Panc1 (cell line): ENCODE data around the gene KRTAP1-4. TPM values are rescaled to one million over a fixed set of nuclear protein-coding genes. Genes with fewer than 3 reads are reported as not detected.

Experiments
- ATAC-seq: fragments of 200-7000 bp; cut with Tn5 transposase; 2 replicates; pipeline ENCODE4 v1.9.1; 2020; ENCODE audit warnings: mild to moderate bottlenecking, moderate library complexity
- BruUV-seq: library from RNA; stranded (reverse); fragments of 400-500 nt; replicated peaks from 2 replicates; lab custom pipeline; 2021; lab: Mats Ljungman, UMichigan
- CTCF ChIA-PET: fragments of 300-600 bp; sonication (Branson Sonifier 250); formaldehyde crosslinking; loops from one replicate; lab custom pipeline; 2022; ENCODE audit warnings: antibody characterized with exemption; lab: Charles Lee
- POLR2A ChIA-PET: fragments of 300-600 bp; sonication (Branson Sonifier 250); formaldehyde crosslinking; loops from one replicate; lab custom pipeline; 2022; ENCODE audit warnings: antibody characterized with exemption; lab: Charles Lee
- DNase-seq: peaks from one replicate; pipeline ENCODE4 v3.0.0-alpha.2; 2010; ENCODE audit warnings: low read depth, low spot score
- H3K27ac ChIP-seq: 2 replicates; pipeline ENCODE4 v1.5.1; 2011; ENCODE audit warnings: mild to moderate bottlenecking, low read length, inconsistent platforms
- H3K27me3 ChIP-seq: fragments of 200-500 bp; sonication (Bioruptor generic); 2 replicates; pipeline ENCODE4 v1.6.0; 2014; ENCODE audit warnings: low read length, inconsistent platforms; ENCODE audit not compliant: control insufficient read depth, insufficient read depth
- H3K36me3 ChIP-seq: fragments of 200-500 bp; sonication (Bioruptor generic); 2 replicates; pipeline ENCODE4 v1.5.1; 2014; ENCODE audit warnings: inconsistent platforms, mild to moderate bottlenecking, low read length, moderate library complexity; ENCODE audit not compliant: control insufficient read depth, insufficient read depth
- H3K4me1 ChIP-seq: 2 replicates; pipeline ENCODE4 v1.5.1; 2011; ENCODE audit warnings: inconsistent platforms, mild to moderate bottlenecking, low read length, moderate library complexity; ENCODE audit not compliant: control insufficient read depth, insufficient read depth
- H3K4me3 ChIP-seq, 2 experiments: 2 replicates each; pipeline ENCODE4 v1.5.1; 2011 to 2012; ENCODE audit warnings: low read depth in 2 of 2, low read length in 2 of 2, mild to moderate bottlenecking in 2 of 2, inconsistent platforms in 1 of 2, moderate library complexity in 1 of 2
- H3K9me3 ChIP-seq: fragments of 200-500 bp; sonication (Bioruptor generic); 2 replicates; pipeline ENCODE4 v1.5.1; 2014; ENCODE audit warnings: low read depth, mild to moderate bottlenecking, inconsistent platforms, low read length, moderate library complexity; ENCODE audit not compliant: control insufficient read depth, insufficient read depth
- POLR2AphosphoS5 ChIP-seq: IDR thresholded peaks from 2 replicates; pipeline ENCODE4 v1.6.1; 2012; ENCODE audit warnings: mild to moderate bottlenecking, low read depth, low read length, moderate library complexity
- REST ChIP-seq, 2 experiments: IDR thresholded peaks; 2 replicates each; pipeline ENCODE4 v1.6.1; 2011 to 2012; ENCODE audit warnings: low read depth in 2 of 2, control low read depth in 1 of 2, low read length in 1 of 2, mild to moderate bottlenecking in 1 of 2, moderate library complexity in 1 of 2; ENCODE audit not compliant: insufficient read depth in 1 of 2
- SIN3A ChIP-seq: IDR thresholded peaks from 2 replicates; pipeline ENCODE4 v1.6.1; 2012; ENCODE audit warnings: low read depth, mild to moderate bottlenecking, low read length, moderate library complexity, borderline replicate concordance; ENCODE audit not compliant: insufficient read depth
- TCF7L2 ChIP-seq: IDR thresholded peaks from 2 replicates; pipeline ENCODE4 v1.6.1; 2011; ENCODE audit warnings: mild to moderate bottlenecking, low read depth, low read length, inconsistent platforms
- in situ Hi-C: cut with HindIII; loops from 2 replicates; pipeline ENCODE4 v1.10.0; 2016; ENCODE audit warnings: low sequenced_read_pairs, low pct_unique_long_range_greater_than_20kb
- intact Hi-C: fragments of 100-400 bp; cut with micrococcal nuclease; formaldehyde crosslinking; loops from one replicate; pipeline ENCODE4 v1.10.0; 2022; ENCODE audit not compliant: unreplicated experiment
- total RNA-seq: library from RNA; stranded (reverse); gene quantifications from one replicate; pipeline ENCODE4 v1.2.1, GENCODE V29; 2021; ENCODE audit not compliant: unreplicated experiment
- TF ChIP-seq, protein P1 (sequence below): fragments of 450-650 bp; IDR thresholded peaks from 2 replicates; pipeline ENCODE4 v1.5.1; 2017; ENCODE audit warnings: mild to moderate bottlenecking

KRTAP1-4 gene
- total RNA-seq, 1 experiment from 2014 or later = not detected

DNA sequence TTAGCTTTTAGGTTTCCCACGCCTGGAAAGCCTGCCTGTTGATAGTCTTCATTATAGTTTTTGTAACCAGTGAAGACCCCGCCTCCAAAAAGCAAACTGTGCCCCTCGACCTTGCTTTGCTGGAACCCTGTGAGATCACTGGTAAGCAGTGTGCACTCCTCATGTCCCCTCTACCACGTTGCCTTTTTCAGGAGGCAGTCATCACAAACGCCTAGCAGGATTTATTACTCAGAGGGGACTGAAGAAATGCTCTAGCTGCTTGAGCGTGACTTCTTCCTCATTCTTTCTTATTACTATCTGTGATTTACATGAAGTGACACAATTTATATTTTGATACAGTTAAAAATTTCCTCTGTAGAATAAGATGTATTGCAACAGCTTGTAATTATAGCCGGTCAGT, 14.5 kb downstream of the KRTAP1-4 start:
- in situ Hi-C loops = no loop called here
- ChIA-PET POLR2A (no interaction called here), CTCF (no interaction called here)
- H3K36me3 ChIP-seq = no peaks in the 10 kb centered on the region
- H3K4me3 ChIP-seq = no peak overlapping the region
- H3K4me1 ChIP-seq = no peaks in the 10 kb centered on the region
- no TSS peak for BruUV-seq
- H3K9me3 ChIP-seq = no peaks in the 10 kb centered on the region
- H3K27ac ChIP-seq = no peak overlapping the region
- DNase-seq (no peak), ATAC-seq (no peak)
- no peaks in the 10 kb centered on the region; the same call in 1 of the 2 replicates for H3K27me3 ChIP-seq
- intact Hi-C loops = no loop called here
- TF ChIP-seq, protein P1, sequence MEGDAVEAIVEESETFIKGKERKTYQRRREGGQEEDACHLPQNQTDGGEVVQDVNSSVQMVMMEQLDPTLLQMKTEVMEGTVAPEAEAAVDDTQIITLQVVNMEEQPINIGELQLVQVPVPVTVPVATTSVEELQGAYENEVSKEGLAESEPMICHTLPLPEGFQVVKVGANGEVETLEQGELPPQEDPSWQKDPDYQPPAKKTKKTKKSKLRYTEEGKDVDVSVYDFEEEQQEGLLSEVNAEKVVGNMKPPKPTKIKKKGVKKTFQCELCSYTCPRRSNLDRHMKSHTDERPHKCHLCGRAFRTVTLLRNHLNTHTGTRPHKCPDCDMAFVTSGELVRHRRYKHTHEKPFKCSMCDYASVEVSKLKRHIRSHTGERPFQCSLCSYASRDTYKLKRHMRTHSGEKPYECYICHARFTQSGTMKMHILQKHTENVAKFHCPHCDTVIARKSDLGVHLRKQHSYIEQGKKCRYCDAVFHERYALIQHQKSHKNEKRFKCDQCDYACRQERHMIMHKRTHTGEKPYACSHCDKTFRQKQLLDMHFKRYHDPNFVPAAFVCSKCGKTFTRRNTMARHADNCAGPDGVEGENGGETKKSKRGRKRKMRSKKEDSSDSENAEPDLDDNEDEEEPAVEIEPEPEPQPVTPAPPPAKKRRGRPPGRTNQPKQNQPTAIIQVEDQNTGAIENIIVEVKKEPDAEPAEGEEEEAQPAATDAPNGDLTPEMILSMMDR = no peak
- TF ChIP-seq REST (IDR thresholded peaks at IDR 0.05; ENCODE audit: insufficient read depth in 1 of 2, low read depth in 2 of 2, low read length in 1 of 2) = no peak
- TF ChIP-seq SIN3A = no peak
- no peak for TF ChIP-seq TCF7L2
- no peak for TF ChIP-seq POLR2AphosphoS5

DNA sequence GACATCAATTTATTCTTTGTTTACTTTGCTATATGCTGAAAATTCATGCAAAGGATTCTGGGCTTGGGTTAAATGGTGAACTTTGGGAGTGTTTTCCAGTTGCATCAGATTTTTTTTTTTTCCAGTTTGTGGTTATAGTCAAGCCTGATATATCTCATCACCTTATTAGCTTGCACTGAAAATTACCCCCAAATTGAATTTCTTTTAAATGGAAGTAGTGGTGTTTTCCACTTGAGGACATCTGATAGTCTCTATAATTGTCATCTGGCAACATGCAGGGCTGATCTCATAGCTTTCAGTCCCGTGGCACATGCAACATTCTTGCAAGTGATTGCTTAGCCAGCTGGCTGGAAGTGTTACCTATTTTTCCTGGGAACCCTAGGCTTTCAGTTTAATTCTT, 16.4 kb downstream of the KRTAP1-4 start:
- CTCF ChIA-PET = no interaction called here
- no peaks in the 10 kb centered on the region for H3K4me1 ChIP-seq
- BruUV-seq = no TSS peak
- H3K27ac ChIP-seq = no peak overlapping the region
- no peak for TF ChIP-seq POLR2AphosphoS5
- TF ChIP-seq, protein P1 = no peak
- TF ChIP-seq REST (IDR thresholded peaks at IDR 0.05; ENCODE audit: insufficient read depth in 1 of 2, low read depth in 2 of 2, low read length in 1 of 2) = no peak
- TF ChIP-seq TCF7L2 = no peak
- no peak for TF ChIP-seq SIN3A
- H3K4me3 ChIP-seq = no peak overlapping the region
- no peak for ATAC-seq
- no peaks in the 10 kb centered on the region for H3K9me3 ChIP-seq
- H3K36me3 ChIP-seq = no peaks in the 10 kb centered on the region
- DNase-seq = no peak
- in situ Hi-C loops = no loop called here
- intact Hi-C loops = no loop called here
- POLR2A ChIA-PET = no interaction called here
- H3K27me3 ChIP-seq = no peaks in the 10 kb centered on the region; the same call in 1 of the 2 replicates
